Loucy (cell line): ENCODE data around the gene DNAJC1.

Source experiments
- EZH2phosphoT487 ChIP-seq: fragments of 200-600 bp; IDR thresholded peaks from 2 replicates; pipeline ENCODE4 v1.6.1; 2018; ENCODE audit warnings: antibody characterized with exemption, mild to moderate bottlenecking, moderate library complexity, borderline replicate concordance
- TF ChIP-seq, protein P1 (sequence below): fragments of 200-600 bp; sonication (generic); conservative IDR thresholded peaks from 2 replicates; pipeline ENCODE4 v1.5.1; 2014; ENCODE audit warnings: mild to moderate bottlenecking, antibody characterized with exemption, low read length

DNA sequence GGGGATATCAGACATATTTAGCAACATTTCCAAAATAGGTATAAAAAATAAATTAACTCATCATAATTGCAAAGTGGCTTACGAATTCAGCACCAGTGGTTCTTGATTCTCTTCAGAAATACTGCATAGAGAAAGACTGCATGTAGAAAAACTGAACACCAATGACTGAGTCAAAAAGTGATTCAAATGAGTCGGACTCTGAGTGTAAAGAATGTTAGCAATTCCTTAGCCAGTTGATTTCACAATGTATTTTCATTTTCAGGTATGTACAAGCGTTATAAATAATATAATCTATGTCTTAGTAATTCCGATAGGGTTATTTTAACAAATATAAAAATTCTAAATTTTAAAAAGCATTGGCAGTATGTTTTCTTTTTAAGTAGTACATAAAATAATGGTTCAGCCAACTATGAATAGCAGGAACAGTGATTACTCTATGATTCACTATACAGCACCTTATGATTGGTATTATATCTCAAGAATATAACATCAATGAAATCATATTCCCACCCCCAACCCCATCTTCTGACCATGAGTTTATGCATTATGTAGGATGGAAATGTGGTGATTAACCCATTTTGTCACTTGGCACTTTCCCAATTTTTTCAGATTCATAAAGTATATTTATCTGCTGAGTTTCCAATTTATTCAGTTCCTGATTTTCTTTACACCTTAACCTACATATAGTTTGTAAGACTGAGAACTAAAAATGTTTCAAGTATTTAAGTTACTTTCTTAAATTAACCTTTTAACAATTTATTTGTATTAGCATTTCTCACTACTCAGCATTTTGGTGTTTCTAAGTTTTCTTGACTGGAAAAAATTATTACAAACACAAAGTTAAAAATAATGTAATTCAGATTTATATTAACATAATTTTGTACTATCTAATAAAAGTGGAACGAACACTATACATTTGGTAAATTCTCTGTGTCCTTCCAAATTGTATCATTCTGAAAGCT, 33.9 kb downstream of the DNAJC1 start:
- TF ChIP-seq, protein P1, sequence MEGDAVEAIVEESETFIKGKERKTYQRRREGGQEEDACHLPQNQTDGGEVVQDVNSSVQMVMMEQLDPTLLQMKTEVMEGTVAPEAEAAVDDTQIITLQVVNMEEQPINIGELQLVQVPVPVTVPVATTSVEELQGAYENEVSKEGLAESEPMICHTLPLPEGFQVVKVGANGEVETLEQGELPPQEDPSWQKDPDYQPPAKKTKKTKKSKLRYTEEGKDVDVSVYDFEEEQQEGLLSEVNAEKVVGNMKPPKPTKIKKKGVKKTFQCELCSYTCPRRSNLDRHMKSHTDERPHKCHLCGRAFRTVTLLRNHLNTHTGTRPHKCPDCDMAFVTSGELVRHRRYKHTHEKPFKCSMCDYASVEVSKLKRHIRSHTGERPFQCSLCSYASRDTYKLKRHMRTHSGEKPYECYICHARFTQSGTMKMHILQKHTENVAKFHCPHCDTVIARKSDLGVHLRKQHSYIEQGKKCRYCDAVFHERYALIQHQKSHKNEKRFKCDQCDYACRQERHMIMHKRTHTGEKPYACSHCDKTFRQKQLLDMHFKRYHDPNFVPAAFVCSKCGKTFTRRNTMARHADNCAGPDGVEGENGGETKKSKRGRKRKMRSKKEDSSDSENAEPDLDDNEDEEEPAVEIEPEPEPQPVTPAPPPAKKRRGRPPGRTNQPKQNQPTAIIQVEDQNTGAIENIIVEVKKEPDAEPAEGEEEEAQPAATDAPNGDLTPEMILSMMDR = no peak
- TF ChIP-seq EZH2phosphoT487 = no peak
